Uterus (tissue), 4 donors: ENCODE results near the gene WSB1. TPM values are rescaled to one million over a fixed set of nuclear protein-coding genes. Genes with fewer than 3 reads are reported as not detected.

Experiments used
- DNase-seq, 2 donors: peaks; one replicate each; pipeline ENCODE4 v3.0.0-alpha.2; 2019 to 2020
- H3K27ac ChIP-seq, 2 donors: fragments of 200-600 bp; sonication (generic); 1 replicate in 1 of 2; 2 replicates in 1 of 2; pipeline ENCODE4 v1.5.1; 2016 to 2018
- H3K27me3 ChIP-seq, 2 donors: fragments of 200-600 bp; sonication (generic); one replicate each; pipeline ENCODE4 v1.5.1; 2018 to 2019; ENCODE audit warnings: control low read depth in 1 of 2
- H3K36me3 ChIP-seq, 2 donors: fragments of 200-600 bp; sonication (generic); one replicate each; pipeline ENCODE4 v1.5.1; 2019; ENCODE audit warnings: control low read depth in 1 of 2
- H3K4me1 ChIP-seq, 2 donors: fragments of 200-600 bp; sonication (generic); one replicate each; pipeline ENCODE4 v1.5.1; 2018 to 2019; ENCODE audit warnings: control low read depth in 1 of 2
- H3K4me3 ChIP-seq, 2 donors: fragments of 200-600 bp; sonication (generic); 1 replicate in 1 of 2; 2 replicates in 1 of 2; pipeline ENCODE4 v1.5.1; 2018 to 2019; ENCODE audit warnings: mild to moderate bottlenecking in 1 of 2
- H3K9me3 ChIP-seq, 2 donors: fragments of 200-600 bp; sonication (generic); one replicate each; pipeline ENCODE4 v1.5.1; 2019; ENCODE audit warnings: control low read depth in 1 of 2
- POLR2A ChIP-seq, 2 donors: fragments of 450-650 bp; IDR thresholded peaks; one replicate each; pipeline ENCODE4 v1.6.1; 2016; ENCODE audit warnings: antibody characterized with exemption in 2 of 2, mild to moderate bottlenecking in 1 of 2, moderate library complexity in 1 of 2
- intact Hi-C: fragments of 100-400 bp; cut with DNase I; formaldehyde crosslinking; loops from one replicate; pipeline ENCODE4 v1.15.1; 2023; ENCODE audit warnings: low total_unique reads
- total RNA-seq, 4 donors: library from RNA; depleted of rRNA in 3 of 4; stranded (reverse); fragments of >200 nt in 3 of 4; gene quantifications; one replicate each; pipeline versions ENCODE4 v1.1.0 to v1.2.4, GENCODE V29; 2014 to 2023
- TF ChIP-seq, protein P1 (sequence below), 4 experiments: fragments of 200-600 bp in 2 of 4; fragments of 450-650 bp in 2 of 4; sonication (generic) in 2 of 4; IDR thresholded peaks; one replicate each; pipeline ENCODE4 v1.5.1; 2016 to 2019; ENCODE audit warnings: antibody characterized with exemption in 4 of 4, mild to moderate bottlenecking in 2 of 4, moderate library complexity in 1 of 4
- donor health status: DM: yes; HTN: yes; CAD: no.

Gene WSB1
- total RNA-seq, 4 donors from 2014 or later = 140 to 421 (median 354) TPM

DNA sequence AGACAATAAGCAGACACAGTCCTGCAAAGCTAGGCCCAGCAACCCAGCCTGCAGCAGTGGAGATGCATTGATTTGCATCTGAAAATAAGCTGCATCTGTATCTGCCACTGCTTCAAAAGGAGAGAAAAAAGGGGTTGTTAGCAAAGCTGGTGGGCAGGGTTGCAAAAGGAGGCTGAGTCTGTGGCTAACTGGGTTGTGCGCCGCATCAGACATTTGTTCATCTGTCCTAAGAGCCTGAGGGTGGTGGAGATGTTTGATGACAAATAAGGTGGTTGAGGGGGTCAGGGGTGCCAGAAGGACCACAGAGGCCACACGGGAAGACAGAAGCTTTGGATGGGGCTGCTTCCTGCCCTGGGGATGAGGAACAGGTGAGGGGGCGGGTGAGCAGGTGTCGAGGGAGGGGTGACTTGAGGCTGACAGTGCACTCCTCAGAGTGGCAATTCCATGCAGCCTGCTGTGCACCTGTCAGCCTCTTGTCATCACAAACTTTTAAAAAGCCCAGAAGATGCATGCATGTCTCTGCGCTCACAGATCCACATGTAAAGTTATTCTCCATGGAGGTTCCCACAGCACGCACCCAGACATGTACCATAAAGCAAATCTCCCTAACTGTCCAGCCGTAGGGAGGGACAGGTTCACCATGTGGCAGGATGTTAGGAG, 35.4 kb downstream of the WSB1 start:
- Histone ChIP-seq H3K9me3 (no peaks in the 10 kb centered on the region), H3K27ac (no peak overlapping the region), H3K36me3 (no peaks in the 10 kb centered on the region), H3K4me1 (peaks cover 0 to 6% of the 10 kb centered on the region in 2 donors), H3K27me3 (no peaks in the 10 kb centered on the region), H3K4me3 (no peak overlapping the region)
- TF ChIP-seq POLR2A (IDR thresholded peaks at IDR 0.05) = no peak
- TF ChIP-seq, protein P1, sequence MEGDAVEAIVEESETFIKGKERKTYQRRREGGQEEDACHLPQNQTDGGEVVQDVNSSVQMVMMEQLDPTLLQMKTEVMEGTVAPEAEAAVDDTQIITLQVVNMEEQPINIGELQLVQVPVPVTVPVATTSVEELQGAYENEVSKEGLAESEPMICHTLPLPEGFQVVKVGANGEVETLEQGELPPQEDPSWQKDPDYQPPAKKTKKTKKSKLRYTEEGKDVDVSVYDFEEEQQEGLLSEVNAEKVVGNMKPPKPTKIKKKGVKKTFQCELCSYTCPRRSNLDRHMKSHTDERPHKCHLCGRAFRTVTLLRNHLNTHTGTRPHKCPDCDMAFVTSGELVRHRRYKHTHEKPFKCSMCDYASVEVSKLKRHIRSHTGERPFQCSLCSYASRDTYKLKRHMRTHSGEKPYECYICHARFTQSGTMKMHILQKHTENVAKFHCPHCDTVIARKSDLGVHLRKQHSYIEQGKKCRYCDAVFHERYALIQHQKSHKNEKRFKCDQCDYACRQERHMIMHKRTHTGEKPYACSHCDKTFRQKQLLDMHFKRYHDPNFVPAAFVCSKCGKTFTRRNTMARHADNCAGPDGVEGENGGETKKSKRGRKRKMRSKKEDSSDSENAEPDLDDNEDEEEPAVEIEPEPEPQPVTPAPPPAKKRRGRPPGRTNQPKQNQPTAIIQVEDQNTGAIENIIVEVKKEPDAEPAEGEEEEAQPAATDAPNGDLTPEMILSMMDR (IDR thresholded peaks at IDR 0.05) = no peak
- intact Hi-C loops = no loop called here
- no peak for DNase-seq

DNA sequence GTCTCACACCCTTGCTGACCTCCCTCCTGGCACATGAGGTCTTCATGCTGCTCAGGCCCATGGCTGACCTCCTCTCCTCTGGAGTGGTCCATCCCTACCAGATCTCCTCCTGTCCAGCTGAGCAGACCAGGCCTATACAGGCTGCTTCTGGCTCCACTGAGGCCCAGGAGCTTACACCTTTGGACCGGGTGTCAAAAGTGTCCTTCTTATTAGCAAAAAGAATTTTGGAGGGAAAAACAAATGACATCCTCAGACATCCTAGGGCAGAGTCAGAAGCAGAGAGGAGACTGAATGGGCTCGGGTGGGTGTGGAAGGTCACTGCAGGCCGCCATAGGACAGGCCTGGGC, 38.1 kb downstream of the WSB1 start:
- H3K4me3 ChIP-seq = no peak overlapping the region
- peak overlapping the region; percentile 92 to 97 for H3K27ac ChIP-seq
- H3K9me3 ChIP-seq = no peaks in the 10 kb centered on the region
- H3K4me1 ChIP-seq = peaks cover 0 to 6% of the 10 kb centered on the region in 2 donors
- intact Hi-C loops = loop anchor here (2.0 kb wide), 1 partner anchor 89 kb away; no protein-coding TSS in a partner anchor
- no peak for DNase-seq
- H3K27me3 ChIP-seq = no peaks in the 10 kb centered on the region
- H3K36me3 ChIP-seq = no peaks in the 10 kb centered on the region
- no peak for TF ChIP-seq POLR2A (IDR thresholded peaks at IDR 0.05)
- TF ChIP-seq, protein P1 (IDR thresholded peaks at IDR 0.05) = no peak

DNA sequence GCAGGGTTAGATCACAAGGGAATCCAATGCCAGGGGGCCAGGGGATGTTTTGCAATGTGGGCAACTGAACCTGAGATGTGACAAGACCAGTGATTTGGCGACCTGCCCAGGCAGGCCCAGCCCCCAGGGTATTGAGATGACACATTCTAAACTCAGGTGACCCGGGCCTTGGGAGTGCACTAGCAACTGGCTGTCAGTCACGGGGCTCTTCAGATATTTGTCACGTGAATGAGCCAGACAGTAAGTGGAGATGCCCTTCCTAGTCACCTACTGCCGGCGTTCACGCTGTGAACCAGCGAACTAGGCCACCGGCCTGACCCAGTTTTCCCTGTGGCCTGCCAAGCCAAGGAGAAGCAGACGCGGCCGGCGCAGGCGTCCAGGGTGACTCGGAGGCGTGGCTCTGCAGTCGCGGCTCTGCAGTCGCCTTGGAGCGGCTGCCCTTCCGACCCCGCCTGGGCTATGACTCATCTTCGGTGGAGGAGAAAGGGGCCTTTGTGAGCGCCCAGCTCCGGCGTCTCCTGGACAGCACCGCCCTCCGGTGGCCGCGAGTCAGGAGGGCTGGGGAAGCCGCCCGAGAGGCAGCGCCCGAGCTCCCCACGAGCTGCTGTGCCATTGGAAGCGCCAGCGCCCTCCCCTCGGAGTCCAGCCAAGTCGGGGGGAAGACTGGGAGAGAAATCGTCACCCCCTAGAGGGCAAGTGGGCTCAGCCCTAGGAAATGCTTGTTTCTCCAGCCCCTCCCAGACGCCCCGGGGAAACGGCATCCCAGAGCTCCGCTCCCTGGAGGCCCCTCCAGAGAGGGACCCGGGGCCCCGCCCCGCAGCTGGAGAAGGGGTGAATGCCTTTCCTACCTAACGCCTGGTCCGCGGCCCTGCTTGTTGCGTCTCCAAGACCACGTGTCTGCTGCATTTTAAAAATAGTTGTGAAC, 38.8 kb downstream of the WSB1 start:
- Histone ChIP-seq H3K27me3 (no peaks in the 10 kb centered on the region), H3K4me1 (peaks cover 0 to 6% of the 10 kb centered on the region in 2 donors), H3K36me3 (no peaks in the 10 kb centered on the region), H3K27ac (peak overlapping the region; percentile 92 to 97), H3K4me3 (peak overlapping the region; percentile 42 to 50), H3K9me3 (no peaks in the 10 kb centered on the region)
- peak in 1 of 2 donors; percentile 58 for TF ChIP-seq POLR2A (IDR thresholded peaks at IDR 0.05)
- TF ChIP-seq, protein P1 (IDR thresholded peaks at IDR 0.05) = peak; percentile 89 to 97 (median 96)
- intact Hi-C loops = loop anchor here (2.0 kb wide), 1 partner anchor 90 kb away; no protein-coding TSS in a partner anchor
- DNase-seq = peak; percentile 98 to 99

DNA sequence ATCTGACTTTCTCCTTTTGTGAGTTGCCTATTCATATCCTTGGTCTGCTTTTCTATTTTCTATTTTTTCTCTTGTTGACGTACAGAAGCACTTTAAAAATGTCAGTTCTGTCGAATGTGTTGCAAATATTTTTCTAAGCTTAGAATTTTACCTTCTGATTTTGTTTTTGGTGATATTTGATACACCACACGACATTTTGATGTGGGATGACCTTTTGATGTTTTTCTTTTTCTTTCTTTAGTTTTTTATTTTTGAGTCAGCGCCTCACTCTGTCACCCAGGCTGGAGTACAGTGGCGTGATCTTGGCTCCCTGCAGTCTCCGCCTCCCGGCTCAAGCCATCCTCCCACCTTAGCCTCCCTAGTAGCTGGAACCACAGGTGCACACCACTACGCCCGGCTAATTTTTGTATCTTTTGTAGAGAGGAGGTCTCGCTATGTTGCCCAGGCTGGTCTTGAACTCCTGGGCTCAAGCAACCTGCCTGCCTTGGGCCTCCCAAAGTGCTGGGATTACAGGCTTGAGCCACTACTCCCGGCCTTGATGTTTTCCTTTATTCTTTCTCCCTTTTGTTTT, 39.6 kb downstream of the WSB1 start:
- intact Hi-C loops = loop anchor here (2.0 kb wide), 1 partner anchor 91 kb away; no protein-coding TSS in a partner anchor
- H3K36me3 ChIP-seq = no peaks in the 10 kb centered on the region
- TF ChIP-seq, protein P1 (IDR thresholded peaks at IDR 0.05) = no peak
- no peak for TF ChIP-seq POLR2A (IDR thresholded peaks at IDR 0.05)
- H3K27me3 ChIP-seq = no peaks in the 10 kb centered on the region
- peak overlapping the region; percentile 92 to 97 for H3K27ac ChIP-seq
- peak overlapping the region; percentile 42 to 50 for H3K4me3 ChIP-seq
- peaks cover 0 to 6% of the 10 kb centered on the region in 2 donors for H3K4me1 ChIP-seq
- DNase-seq = peak in 1 of 2 donors; percentile 44
- H3K9me3 ChIP-seq = no peaks in the 10 kb centered on the region
